Astrocyte (in vitro differentiated cells and primary cell): ENCODE results near the gene TPD52L1. TPM values are rescaled to one million over a fixed set of nuclear protein-coding genes. Genes with fewer than 3 reads are reported as not detected.

Experiments used
- DNase-seq: peaks from one replicate; pipeline ENCODE4 v3.0.0-alpha.2; 2010; ENCODE audit warnings: low read depth
- FAIRE-seq: peaks from 2 replicates; lab custom pipeline; 2011; peaks lifted over from hg19 to GRCh38; lab: Jason Lieb, UNC
- H2AFZ ChIP-seq: 2 replicates; pipeline ENCODE4 v1.6.0; 2012; ENCODE audit warnings: low read depth, low read length, inconsistent platforms
- H3K27ac ChIP-seq: 2 replicates; pipeline ENCODE4 v1.5.1; 2011; ENCODE audit warnings: low read depth, low read length, inconsistent platforms
- H3K27me3 ChIP-seq: 2 replicates; pipeline ENCODE4 v1.6.0; 2011; ENCODE audit warnings: low read length, inconsistent platforms; ENCODE audit not compliant: insufficient read depth
- H3K36me3 ChIP-seq: 2 replicates; pipeline ENCODE4 v1.5.1; 2011; ENCODE audit warnings: low read length, inconsistent platforms; ENCODE audit not compliant: insufficient read depth
- H3K4me1 ChIP-seq: 2 replicates; pipeline ENCODE4 v1.5.1; 2011; ENCODE audit warnings: low read length, inconsistent platforms; ENCODE audit not compliant: insufficient read depth
- H3K4me2 ChIP-seq: 2 replicates; pipeline ENCODE4 v1.6.0; 2012; ENCODE audit warnings: low read length, inconsistent platforms
- H3K4me3 ChIP-seq: 2 replicates; pipeline ENCODE4 v1.5.1; 2011; ENCODE audit warnings: low read depth, mild to moderate bottlenecking, low read length, inconsistent platforms; ENCODE audit not compliant: insufficient read depth
- H3K79me2 ChIP-seq: 2 replicates; pipeline ENCODE4 v1.6.0; 2012; ENCODE audit warnings: mild to moderate bottlenecking, low read length, inconsistent platforms; ENCODE audit not compliant: insufficient read depth
- H3K9ac ChIP-seq: 2 replicates; pipeline ENCODE4 v1.6.0; 2012; ENCODE audit warnings: mild to moderate bottlenecking, low read length, inconsistent platforms
- H3K9me3 ChIP-seq: 2 replicates; pipeline ENCODE4 v1.5.1; 2012; ENCODE audit warnings: low read depth, mild to moderate bottlenecking, low read length, inconsistent platforms; ENCODE audit not compliant: insufficient read depth
- H4K20me1 ChIP-seq: 2 replicates; pipeline ENCODE4 v1.6.0; 2012; ENCODE audit warnings: low read length, inconsistent platforms; ENCODE audit not compliant: insufficient read depth
- H3K27ac Mint-ChIP-seq: one replicate; pipeline ENCODE4 v1.8.0; 2021; ENCODE audit warnings: mild to moderate bottlenecking, mixed read lengths; ENCODE audit not compliant: unreplicated experiment
- H3K27me3 Mint-ChIP-seq: one replicate; pipeline ENCODE4 v1.8.0; 2021; ENCODE audit warnings: low read depth, mixed read lengths; ENCODE audit not compliant: unreplicated experiment
- H3K36me3 Mint-ChIP-seq: one replicate; pipeline ENCODE4 v1.8.0; 2021; ENCODE audit warnings: low read depth, mixed read lengths; ENCODE audit not compliant: unreplicated experiment
- H3K4me1 Mint-ChIP-seq: one replicate; pipeline ENCODE4 v1.8.0; 2021; ENCODE audit warnings: low read depth, mixed read lengths; ENCODE audit not compliant: unreplicated experiment
- H3K4me3 Mint-ChIP-seq: one replicate; pipeline ENCODE4 v1.8.0; 2021; ENCODE audit warnings: mild to moderate bottlenecking, moderate library complexity, mixed read lengths; ENCODE audit not compliant: unreplicated experiment
- H3K9me3 Mint-ChIP-seq: one replicate; pipeline ENCODE4 v1.8.0; 2021; ENCODE audit warnings: mild to moderate bottlenecking, mixed read lengths; ENCODE audit not compliant: unreplicated experiment
- EZH2 ChIP-seq: IDR thresholded peaks from 2 replicates; pipeline ENCODE4 v1.6.1; 2012; ENCODE audit warnings: mild to moderate bottlenecking, low read length, inconsistent platforms; ENCODE audit not compliant: insufficient read depth
- total RNA-seq: library from RNA; stranded (reverse); gene quantifications from 2 replicates; pipeline ENCODE4 v1.2.1, GENCODE V29; 2021
- TF ChIP-seq, protein P1 (sequence below): IDR thresholded peaks from 2 replicates; pipeline ENCODE4 v1.5.1; 2011; ENCODE audit warnings: low read depth, mild to moderate bottlenecking, inconsistent platforms, low read length, moderate library complexity; ENCODE audit not compliant: insufficient read depth

Gene TPD52L1
- total RNA-seq, 1 donor from 2014 or later, result 32.8 TPM

DNA sequence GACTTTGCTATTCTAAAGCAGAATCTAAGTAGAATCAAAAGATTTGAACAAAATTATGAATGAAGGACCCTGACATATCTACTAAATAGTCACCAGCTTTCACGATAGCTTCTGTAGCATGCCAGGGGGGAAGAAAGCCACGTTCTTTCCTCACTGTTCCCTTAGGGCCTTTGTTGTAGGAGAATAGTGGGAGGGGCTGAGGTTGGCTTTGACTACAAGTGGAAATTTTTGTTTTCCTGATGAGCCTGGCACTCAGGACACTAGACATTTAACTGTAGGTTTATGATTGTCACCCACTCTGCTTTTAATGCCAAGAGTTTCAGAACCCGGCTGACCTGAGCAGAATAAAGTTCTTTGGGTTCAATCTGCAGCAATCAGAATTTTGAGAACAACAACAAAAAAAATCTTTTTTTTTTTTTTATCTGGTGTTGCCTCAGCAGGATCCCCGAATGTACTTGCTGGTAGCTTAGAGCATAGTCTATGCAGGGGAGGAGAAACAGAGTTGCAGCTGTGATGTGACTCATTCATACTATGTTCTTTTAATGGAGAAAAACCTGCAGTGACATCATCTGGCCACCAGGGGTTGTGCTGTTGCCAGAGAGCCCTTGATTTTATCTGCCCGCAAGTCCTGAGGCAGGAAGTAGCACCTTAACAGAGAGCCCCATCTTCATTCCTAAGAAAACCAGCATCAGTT is 38.5 kb downstream of the TPD52L1 start:
- Mint-ChIP-seq H3K4me3 (no peak overlapping the region), H3K4me1 (peaks cover 35% of the 10 kb centered on the region), H3K27ac (peak overlapping the region; percentile 72), H3K9me3 (no peaks in the 10 kb centered on the region), H3K36me3 (no peaks in the 10 kb centered on the region), H3K27me3 (no peaks in the 10 kb centered on the region)
- Histone ChIP-seq H3K4me1 (peaks cover 14% of the 10 kb centered on the region), H3K9me3 (no peaks in the 10 kb centered on the region), H3K9ac (no peak overlapping the region), H3K4me3 (no peak overlapping the region), H3K79me2 (no peaks in the 10 kb centered on the region), H3K27me3 (no peaks in the 10 kb centered on the region), H3K27ac (no peak overlapping the region), H3K4me2 (peak overlapping the region; percentile 38), H2AFZ (no peak overlapping the region), H3K36me3 (no peaks in the 10 kb centered on the region), H4K20me1 (no peaks in the 10 kb centered on the region)
- TF ChIP-seq, protein P1, sequence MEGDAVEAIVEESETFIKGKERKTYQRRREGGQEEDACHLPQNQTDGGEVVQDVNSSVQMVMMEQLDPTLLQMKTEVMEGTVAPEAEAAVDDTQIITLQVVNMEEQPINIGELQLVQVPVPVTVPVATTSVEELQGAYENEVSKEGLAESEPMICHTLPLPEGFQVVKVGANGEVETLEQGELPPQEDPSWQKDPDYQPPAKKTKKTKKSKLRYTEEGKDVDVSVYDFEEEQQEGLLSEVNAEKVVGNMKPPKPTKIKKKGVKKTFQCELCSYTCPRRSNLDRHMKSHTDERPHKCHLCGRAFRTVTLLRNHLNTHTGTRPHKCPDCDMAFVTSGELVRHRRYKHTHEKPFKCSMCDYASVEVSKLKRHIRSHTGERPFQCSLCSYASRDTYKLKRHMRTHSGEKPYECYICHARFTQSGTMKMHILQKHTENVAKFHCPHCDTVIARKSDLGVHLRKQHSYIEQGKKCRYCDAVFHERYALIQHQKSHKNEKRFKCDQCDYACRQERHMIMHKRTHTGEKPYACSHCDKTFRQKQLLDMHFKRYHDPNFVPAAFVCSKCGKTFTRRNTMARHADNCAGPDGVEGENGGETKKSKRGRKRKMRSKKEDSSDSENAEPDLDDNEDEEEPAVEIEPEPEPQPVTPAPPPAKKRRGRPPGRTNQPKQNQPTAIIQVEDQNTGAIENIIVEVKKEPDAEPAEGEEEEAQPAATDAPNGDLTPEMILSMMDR, result peak; percentile 89
- TF ChIP-seq EZH2, result no peak
- DNase-seq (peak; percentile 80), FAIRE-seq (peak; percentile 75)

DNA sequence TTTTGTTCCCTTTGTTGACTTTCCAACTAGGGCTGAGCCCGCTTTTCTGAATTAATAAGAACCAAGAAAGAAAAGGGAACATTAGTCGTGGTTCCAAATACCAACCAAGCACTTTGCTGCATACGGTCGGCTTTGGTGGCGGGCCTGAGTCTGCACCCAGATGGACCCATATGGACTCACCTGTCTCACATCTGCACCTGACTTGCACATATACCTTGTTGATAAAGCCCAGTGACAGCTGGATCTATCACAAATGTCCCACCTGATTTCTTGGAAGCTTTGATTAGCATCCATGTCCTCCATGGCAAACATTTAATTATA is 39.0 kb downstream of the TPD52L1 start:
- Histone ChIP-seq H3K27me3 (no peaks in the 10 kb centered on the region), H3K27ac (no peak overlapping the region), H3K9me3 (no peaks in the 10 kb centered on the region), H3K9ac (no peak overlapping the region), H3K79me2 (no peaks in the 10 kb centered on the region), H3K4me3 (no peak overlapping the region), H4K20me1 (no peaks in the 10 kb centered on the region), H3K4me2 (no peak overlapping the region), H2AFZ (no peak overlapping the region), H3K4me1 (peaks cover 17% of the 10 kb centered on the region), H3K36me3 (no peaks in the 10 kb centered on the region)
- Mint-ChIP-seq H3K4me1 (peaks cover 35% of the 10 kb centered on the region), H3K9me3 (no peaks in the 10 kb centered on the region), H3K27me3 (no peaks in the 10 kb centered on the region), H3K27ac (no peak overlapping the region), H3K4me3 (no peak overlapping the region), H3K36me3 (no peaks in the 10 kb centered on the region)
- DNase-seq, result no peak
- TF ChIP-seq EZH2, result no peak
- TF ChIP-seq, protein P1, result no peak
- no peak for FAIRE-seq

DNA sequence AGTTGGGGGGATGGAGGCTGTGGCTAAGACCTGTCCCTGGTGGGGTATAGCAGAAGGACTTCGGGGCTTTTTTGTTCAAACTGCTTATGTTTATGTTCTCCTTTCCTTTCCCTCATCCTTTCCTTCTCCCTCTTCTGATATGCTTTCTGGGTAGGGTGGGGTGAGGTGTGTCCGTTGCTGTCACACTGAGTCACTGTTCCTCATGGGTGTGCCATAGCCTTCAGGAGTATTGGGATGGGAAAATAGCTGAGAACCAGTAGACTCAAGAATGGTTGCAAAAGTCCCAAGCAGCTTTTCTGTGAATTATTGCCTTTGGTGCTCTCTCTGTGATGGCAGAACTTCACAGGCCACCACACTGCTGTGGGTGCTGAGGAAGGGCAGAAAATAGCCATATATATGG is 39.6 kb downstream of the TPD52L1 start:
- Histone ChIP-seq H3K4me2 (no peak overlapping the region), H2AFZ (no peak overlapping the region), H3K9me3 (no peaks in the 10 kb centered on the region), H3K27ac (no peak overlapping the region), H3K79me2 (no peaks in the 10 kb centered on the region), H4K20me1 (no peaks in the 10 kb centered on the region), H3K27me3 (no peaks in the 10 kb centered on the region), H3K9ac (no peak overlapping the region), H3K4me1 (peaks cover 19% of the 10 kb centered on the region), H3K4me3 (no peak overlapping the region), H3K36me3 (no peaks in the 10 kb centered on the region)
- TF ChIP-seq EZH2, result no peak
- FAIRE-seq (no peak), DNase-seq (no peak)
- H3K36me3 Mint-ChIP-seq, result no peaks in the 10 kb centered on the region
- no peak overlapping the region for H3K27ac Mint-ChIP-seq
- no peak overlapping the region for H3K4me3 Mint-ChIP-seq
- no peaks in the 10 kb centered on the region for H3K27me3 Mint-ChIP-seq
- H3K9me3 Mint-ChIP-seq, result no peaks in the 10 kb centered on the region
- peaks cover 37% of the 10 kb centered on the region for H3K4me1 Mint-ChIP-seq
